Measurements from ENCODE around the gene ZNF708.
A peak's percentile ranks its signal among the peaks of the same experiment; 100 is the strongest.

DNA sequence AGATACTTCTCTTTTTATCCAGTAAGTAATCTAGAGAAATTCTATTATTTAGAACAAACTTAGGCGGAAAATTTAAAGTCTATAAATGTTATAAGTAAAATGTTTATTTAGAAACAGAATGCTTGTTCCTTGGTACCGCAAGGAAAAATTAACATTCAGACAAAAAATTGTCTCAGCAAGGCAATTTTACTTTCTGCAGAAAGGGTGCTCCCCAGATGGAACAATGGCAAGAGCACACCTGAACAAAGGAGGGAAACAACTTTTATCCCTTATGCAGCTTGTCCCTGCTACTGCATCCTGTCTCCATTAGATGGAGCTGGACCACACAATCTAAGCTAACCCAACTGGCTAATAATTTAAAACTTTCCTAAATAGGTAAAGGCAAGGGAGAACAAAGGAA lies 6.5 kb upstream of the ZNF708 start:
- TF ChIP-seq, protein P1, sequence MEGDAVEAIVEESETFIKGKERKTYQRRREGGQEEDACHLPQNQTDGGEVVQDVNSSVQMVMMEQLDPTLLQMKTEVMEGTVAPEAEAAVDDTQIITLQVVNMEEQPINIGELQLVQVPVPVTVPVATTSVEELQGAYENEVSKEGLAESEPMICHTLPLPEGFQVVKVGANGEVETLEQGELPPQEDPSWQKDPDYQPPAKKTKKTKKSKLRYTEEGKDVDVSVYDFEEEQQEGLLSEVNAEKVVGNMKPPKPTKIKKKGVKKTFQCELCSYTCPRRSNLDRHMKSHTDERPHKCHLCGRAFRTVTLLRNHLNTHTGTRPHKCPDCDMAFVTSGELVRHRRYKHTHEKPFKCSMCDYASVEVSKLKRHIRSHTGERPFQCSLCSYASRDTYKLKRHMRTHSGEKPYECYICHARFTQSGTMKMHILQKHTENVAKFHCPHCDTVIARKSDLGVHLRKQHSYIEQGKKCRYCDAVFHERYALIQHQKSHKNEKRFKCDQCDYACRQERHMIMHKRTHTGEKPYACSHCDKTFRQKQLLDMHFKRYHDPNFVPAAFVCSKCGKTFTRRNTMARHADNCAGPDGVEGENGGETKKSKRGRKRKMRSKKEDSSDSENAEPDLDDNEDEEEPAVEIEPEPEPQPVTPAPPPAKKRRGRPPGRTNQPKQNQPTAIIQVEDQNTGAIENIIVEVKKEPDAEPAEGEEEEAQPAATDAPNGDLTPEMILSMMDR (IDR thresholded peaks at IDR 0.05): peak in 1 of 3 experiments; percentile 6
- no peak for TF ChIP-seq POLR2A (IDR thresholded peaks at IDR 0.05)
